ENCODE measurements around the gene CTU2.

DNA sequence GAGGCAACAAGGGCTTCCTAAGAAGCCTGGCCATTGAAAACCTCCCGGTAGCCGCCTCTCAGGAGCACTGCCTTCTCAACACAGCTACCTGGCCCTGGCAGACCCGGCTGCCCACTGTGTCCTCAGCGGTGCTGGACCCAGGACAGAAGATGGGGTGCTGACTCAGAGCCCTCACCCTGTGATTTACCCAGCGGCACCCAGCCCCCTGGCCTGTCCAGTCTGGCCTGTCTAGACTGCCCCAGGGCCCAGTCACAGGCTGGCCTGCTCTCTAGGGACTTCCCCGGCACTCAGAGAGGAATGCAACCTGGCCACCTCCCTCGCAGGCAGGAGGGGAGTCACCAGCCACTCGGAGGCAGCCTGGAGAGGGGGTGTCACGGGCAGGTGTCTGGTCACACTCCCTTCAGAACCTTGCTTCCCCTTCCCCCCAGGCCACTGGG lies 58.6 kb downstream of the CTU2 start:
- TF ChIP-seq CTCF (IDR thresholded peaks at IDR 0.05) = no peak
- TF ChIP-seq POLR2AphosphoS5 (IDR thresholded peaks at IDR 0.05) = no peak
